Esophagus muscularis mucosa (tissue), 4 donors: ENCODE measurements around the gene EFHC1.

ENCODE experiments used
- CTCF ChIP-seq, 3 experiments: fragments of 200-600 bp in 2 of 3; fragments of 450-650 bp in 1 of 3; sonication (generic) in 2 of 3; IDR thresholded peaks; one replicate each; pipeline ENCODE4 v1.5.1; 2017 to 2019; ENCODE audit warnings: antibody characterized with exemption in 3 of 3, mild to moderate bottlenecking in 2 of 3, moderate library complexity in 1 of 3
- EP300 ChIP-seq: sonication (generic); formaldehyde crosslinking; IDR thresholded peaks from one replicate; pipeline ENCODE4 v1.6.1; 2017; ENCODE audit warnings: antibody characterized with exemption
- POLR2A ChIP-seq: fragments of 450-650 bp; IDR thresholded peaks from one replicate; pipeline ENCODE4 v1.6.1; 2017; ENCODE audit warnings: antibody characterized with exemption, moderate library complexity, mild to moderate bottlenecking, low read depth

- TF ChIP-seq CTCF (IDR thresholded peaks at IDR 0.05): no peak
- TF ChIP-seq EP300: no peak
- TF ChIP-seq POLR2A: no peak
These were observed 84.0 kb downstream of the EFHC1 start for GRCh38 chr6:52503851-52504781.
